Loucy (cell line): ENCODE measurements around the gene ALB.

Experiments
- EZH2phosphoT487 ChIP-seq: fragments of 200-600 bp; IDR thresholded peaks from 2 replicates; pipeline ENCODE4 v1.6.1; 2018; ENCODE audit warnings: antibody characterized with exemption, mild to moderate bottlenecking, moderate library complexity, borderline replicate concordance
- TF ChIP-seq, protein P1 (sequence below): fragments of 200-600 bp; sonication (generic); conservative IDR thresholded peaks from 2 replicates; pipeline ENCODE4 v1.5.1; 2014; ENCODE audit warnings: mild to moderate bottlenecking, antibody characterized with exemption, low read length

GRCh38 chr4:73416423-73417087 is 12.5 kb downstream of the ALB start:
- TF ChIP-seq, protein P1, sequence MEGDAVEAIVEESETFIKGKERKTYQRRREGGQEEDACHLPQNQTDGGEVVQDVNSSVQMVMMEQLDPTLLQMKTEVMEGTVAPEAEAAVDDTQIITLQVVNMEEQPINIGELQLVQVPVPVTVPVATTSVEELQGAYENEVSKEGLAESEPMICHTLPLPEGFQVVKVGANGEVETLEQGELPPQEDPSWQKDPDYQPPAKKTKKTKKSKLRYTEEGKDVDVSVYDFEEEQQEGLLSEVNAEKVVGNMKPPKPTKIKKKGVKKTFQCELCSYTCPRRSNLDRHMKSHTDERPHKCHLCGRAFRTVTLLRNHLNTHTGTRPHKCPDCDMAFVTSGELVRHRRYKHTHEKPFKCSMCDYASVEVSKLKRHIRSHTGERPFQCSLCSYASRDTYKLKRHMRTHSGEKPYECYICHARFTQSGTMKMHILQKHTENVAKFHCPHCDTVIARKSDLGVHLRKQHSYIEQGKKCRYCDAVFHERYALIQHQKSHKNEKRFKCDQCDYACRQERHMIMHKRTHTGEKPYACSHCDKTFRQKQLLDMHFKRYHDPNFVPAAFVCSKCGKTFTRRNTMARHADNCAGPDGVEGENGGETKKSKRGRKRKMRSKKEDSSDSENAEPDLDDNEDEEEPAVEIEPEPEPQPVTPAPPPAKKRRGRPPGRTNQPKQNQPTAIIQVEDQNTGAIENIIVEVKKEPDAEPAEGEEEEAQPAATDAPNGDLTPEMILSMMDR, result no peak
- no peak for TF ChIP-seq EZH2phosphoT487
